Adipose tissue (tissue), 3 donors: Measurements from ENCODE around the gene KIF4A. TPM values are rescaled to one million over a fixed set of nuclear protein-coding genes. Genes with fewer than 3 reads are reported as not detected.
"Not testable (repeated sequence)": the region's sequence is repeated elsewhere in the genome, so short reads cannot be mapped to it uniquely, and the experiment has no call there.

Experiments
- H3K27ac ChIP-seq: one replicate; pipeline ENCODE4 v1.5.1; 2013; ENCODE audit warnings: low read depth, low read length
- WGBS, 3 donors: extraction: QIAGEN DNeasy Blood & Tissue Kit; methylation state at CpG; one replicate each; pipeline ENCODE4 v1.1.7; 2013; 5-methylcytosine and 5-hydroxymethylcytosine counted together
- polyA plus RNA-seq, 3 donors: library from polyadenylated mRNA; stranded (reverse); fragments of 200-250 nt; gene quantifications; one replicate each; pipeline ENCODE4 v1.2.3, GENCODE V29; 2013
- donor health status: healthy with polysubstance abuse.
- donor health status: Bipolar disorder and iron deficiency.
- donor health status: healthy.

The KIF4A gene
- under 1 TPM; 0.06 to 0.34 (median 0.13) TPM for polyA plus RNA-seq

GRCh38 chrX:70289793-70290770 is at the start of gene KIF4A, which contains the start of gene PDZD11:
TSS of gene KIF4A (plus strand) at chrX:70290104. CDS start at chrX:70290459, 355 bp downstream.
TSS of gene PDZD11 (minus strand) at chrX:70289927. CDS start at chrX:70289341, 586 bp downstream.
- 0 to 29% (median 1%) methylated on average over 60 to 62 of the region's 62 CpGs for WGBS, 3 donors
- no peak within 1 kb of the TSS for H3K27ac ChIP-seq

GRCh38 chrX:70240751-70241150 is 49.2 kb upstream of the KIF4A start:
- no peak overlapping the region for H3K27ac ChIP-seq
- 89 to 97% (median 93%) methylated on average over 1 of the region's 1 CpG for WGBS, 3 donors

GRCh38 chrX:70241501-70241900 is 48.4 kb upstream of the KIF4A start:
- H3K27ac ChIP-seq: no peak overlapping the region
- 74 to 96% (median 95%) methylated on average over 2 of the region's 2 CpGs for WGBS, 3 donors

- 67 to 81% (median 78%) methylated on average over 5 of the region's 5 CpGs for WGBS, 3 donors
These were observed 46.3 kb upstream of the KIF4A start for GRCh38 chrX:70243601-70244000.

GRCh38 chrX:70244881-70245280 is 45.0 kb upstream of the KIF4A start:
- no peak overlapping the region for H3K27ac ChIP-seq
- WGBS, 3 donors: 61 to 74% (median 70%) methylated on average over 6 of the region's 6 CpGs

More at GRCh38 chrX:70243601-70244000, 46.3 kb upstream of the KIF4A start:
- not testable (repeated sequence) for H3K27ac ChIP-seq

- WGBS, 3 donors: 83 to 95% (median 88%) methylated on average over 2 of the region's 2 CpGs
- H3K27ac ChIP-seq: no peak overlapping the region
These were observed 42.7 kb upstream of the KIF4A start for GRCh38 chrX:70247252-70247651.

DNA sequence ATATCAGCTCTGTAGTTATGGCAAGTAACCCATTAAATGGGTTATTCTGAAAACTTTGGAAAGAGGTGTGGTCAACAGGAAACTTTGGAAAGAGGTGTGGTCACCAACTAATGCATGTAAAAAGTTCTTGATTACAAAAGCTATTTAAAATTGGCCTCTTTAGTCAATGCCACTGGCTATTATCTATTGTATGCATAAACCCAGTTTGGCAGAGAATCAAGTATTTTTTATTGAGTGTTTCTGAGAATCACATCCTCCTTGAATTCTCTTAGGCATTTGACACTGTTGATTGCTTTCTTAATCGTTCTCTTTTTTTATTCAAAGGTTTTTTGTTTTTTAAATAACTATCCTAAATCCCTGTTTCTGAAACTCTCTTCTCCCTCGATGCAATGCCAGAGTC is 37.4 kb upstream of the KIF4A start:
- H3K27ac ChIP-seq: no peak overlapping the region
- 53 to 71% (median 61%) methylated on average over 2 of the region's 2 CpGs for WGBS, 3 donors

- H3K27ac ChIP-seq: no peak overlapping the region
- WGBS, 3 donors: 74 to 89% (median 83%) methylated on average over 3 of the region's 3 CpGs
These were observed 36.4 kb upstream of the KIF4A start for GRCh38 chrX:70253377-70254062.

DNA sequence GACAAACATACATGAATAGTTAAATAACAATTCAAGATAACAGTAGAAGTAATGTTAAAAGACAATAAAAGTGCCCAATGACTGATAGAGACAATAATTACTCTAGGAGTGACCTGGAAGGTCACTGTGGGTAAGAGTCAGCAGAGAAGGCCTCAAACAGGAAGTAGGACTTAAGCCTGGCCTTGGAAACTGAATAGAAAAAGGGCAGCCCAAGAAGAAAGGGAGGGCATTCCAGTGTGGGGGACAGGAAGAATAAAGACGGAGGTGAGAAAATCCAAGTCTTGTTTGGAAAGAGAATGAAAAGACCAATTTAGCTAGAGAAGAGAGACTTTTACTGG is 35.9 kb upstream of the KIF4A start:
- WGBS, 3 donors: 69 to 79% (median 74%) methylated on average over 1 of the region's 1 CpG
- H3K27ac ChIP-seq: no peak overlapping the region

DNA sequence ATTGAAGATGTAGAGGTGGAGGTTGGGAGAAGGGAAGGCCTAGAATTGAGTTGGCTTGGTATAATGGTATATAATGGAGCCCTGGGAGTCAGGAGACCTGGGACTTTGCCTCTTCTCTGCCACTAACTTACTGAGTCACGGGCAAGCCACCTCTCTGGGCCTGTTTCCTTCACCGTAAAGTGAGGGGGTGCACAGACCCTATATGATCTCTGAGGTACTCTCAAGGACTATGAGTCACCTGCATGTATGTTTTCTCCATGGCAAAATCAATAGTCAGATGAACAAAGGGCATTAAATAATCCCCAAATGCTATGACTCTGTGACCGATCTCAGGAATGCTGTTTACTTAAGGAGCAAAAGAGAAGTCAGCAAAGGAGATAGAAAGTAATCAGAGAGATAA is 35.0 kb upstream of the KIF4A start:
- H3K27ac ChIP-seq: no peak overlapping the region
- WGBS, 3 donors: 78 to 98% (median 88%) methylated on average over 3 of the region's 3 CpGs

DNA sequence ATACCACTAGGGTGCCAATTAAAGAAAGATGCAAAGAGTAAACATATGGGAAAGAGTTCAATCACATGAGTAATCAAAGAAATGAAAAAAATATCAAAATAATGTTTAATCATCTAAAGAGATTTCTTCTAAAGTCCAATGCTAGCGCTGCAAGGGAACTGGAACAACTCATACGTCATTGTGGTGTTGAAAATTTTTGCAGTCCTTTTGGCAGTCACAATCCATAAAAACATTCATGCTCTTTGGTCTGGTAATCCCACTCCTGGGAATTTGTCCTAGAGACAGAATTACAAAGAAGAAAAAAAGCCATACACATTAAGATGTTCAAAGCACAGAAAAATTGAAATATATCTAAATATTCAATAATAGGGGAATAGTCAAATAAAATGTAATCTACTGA is 34.5 kb upstream of the KIF4A start:
- no peak overlapping the region for H3K27ac ChIP-seq
- 66 to 75% (median 66%) methylated on average over 2 of the region's 2 CpGs for WGBS, 3 donors

DNA sequence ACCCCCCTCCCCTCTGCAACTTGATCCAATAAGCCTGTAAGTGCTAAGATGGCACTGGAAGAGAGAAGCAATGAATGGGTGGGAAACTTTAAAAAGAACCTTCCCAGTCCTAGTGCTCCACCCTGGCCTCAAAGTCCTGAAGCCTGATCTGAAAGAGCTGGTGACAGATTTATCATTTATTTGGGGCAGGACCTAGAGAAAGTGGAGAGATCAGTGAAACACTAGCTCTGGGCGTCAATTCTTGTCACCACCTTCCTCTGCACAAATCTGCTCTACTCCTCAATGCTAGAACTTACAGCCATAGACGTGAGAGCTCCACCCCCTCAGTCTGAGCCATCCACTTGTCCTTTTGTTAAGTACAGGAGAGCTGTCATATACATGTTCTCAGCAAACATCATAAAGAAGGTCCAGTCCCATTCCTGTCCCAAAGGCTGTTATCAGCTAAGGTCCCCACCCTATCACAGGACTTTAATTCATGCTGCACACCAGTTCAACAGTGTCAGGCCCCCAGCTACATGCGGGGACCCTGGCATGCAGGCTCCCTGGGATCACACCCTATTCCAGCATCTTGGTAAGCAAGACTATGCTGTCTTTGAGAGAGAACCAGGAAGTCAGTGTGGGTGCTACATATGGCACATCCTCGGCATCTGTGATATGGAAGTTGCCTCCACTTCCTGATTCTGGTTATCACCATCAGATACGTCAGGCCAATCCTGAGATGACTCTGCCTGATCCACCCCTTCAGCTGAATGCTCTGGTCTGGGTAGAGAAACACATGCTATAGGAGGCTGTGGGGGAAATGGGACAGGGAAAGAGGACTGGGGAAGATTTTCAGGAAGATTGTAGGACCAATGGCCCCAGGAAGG is 32.2 kb upstream of the KIF4A start:
- WGBS, 3 donors: 59 to 85% (median 76%) methylated on average over 5 of the region's 5 CpGs
- H3K27ac ChIP-seq: no peak overlapping the region

- H3K27ac ChIP-seq: no peak within 1 kb of the TSS
- WGBS, 3 donors: 52 to 87% (median 65%) methylated on average over 4 of the region's 4 CpGs
These were observed 29.8 kb upstream of the KIF4A start, which contains the start of gene P2RY4 for GRCh38 chrX:70260104-70260503. TSS of gene P2RY4 (minus strand) at chrX:70260204. CDS start at chrX:70259624, 580 bp downstream.

DNA sequence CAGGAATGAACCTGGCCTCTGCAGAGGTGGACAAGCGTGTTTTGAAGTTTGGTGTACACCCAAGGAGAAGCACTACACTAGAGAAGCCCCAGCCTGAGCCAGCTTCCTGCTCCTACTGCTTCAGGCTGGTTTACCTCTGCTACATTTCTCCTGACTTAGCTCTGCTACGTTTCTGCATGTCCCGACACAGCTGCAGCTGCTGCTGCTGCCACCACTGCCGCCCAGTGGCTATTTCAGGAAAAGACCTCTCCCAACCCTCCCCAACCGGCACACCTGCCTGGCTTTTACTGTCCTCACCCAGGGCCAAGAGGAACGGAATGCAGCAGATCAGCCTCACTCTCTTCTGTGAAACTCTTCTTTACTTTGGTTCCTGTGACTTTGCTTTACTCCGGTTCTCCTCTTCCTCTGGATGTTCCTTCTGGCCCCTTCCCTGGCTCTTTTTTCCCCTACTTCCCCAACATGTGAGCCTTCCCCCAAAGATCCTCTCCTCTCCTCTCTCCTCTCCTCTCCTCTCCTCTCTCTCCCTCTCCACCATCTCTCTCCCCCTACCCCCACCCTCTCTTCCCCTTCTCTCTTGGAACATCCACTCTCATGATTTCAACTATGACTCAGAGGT is 26.8 kb upstream of the KIF4A start:
- H3K27ac ChIP-seq: no peak overlapping the region
- 21 to 24% (median 24%) methylated on average over 7 of the region's 7 CpGs for WGBS, 3 donors

- 37 to 60% (median 44%) methylated on average over 3 of the region's 3 CpGs for WGBS, 3 donors
- no peak overlapping the region for H3K27ac ChIP-seq
These were observed 25.1 kb upstream of the KIF4A start for GRCh38 chrX:70264784-70265183.

GRCh38 chrX:70268034-70268433 is 21.9 kb upstream of the KIF4A start, which contains the start of gene ARR3:
TSS of gene ARR3 (plus strand) at chrX:70268334. CDS start at chrX:70269386, 1,052 bp downstream.
- H3K27ac ChIP-seq: no peak within 1 kb of the TSS

GRCh38 chrX:70274029-70274428 is 15.9 kb upstream of the KIF4A start:
- not testable (repeated sequence) for H3K27ac ChIP-seq
- 80 to 88% (median 81%) methylated on average over 7 of the region's 7 CpGs for WGBS, 3 donors

GRCh38 chrX:70279081-70279480 is 10.8 kb upstream of the KIF4A start:
- 83 to 100% (median 93%) methylated on average over 3 of the region's 3 CpGs for WGBS, 3 donors
- no peak overlapping the region for H3K27ac ChIP-seq
